Brain microvascular endothelial cell (primary cell): ENCODE data around the gene LRP6.
"Not testable (repeated sequence)": the region's sequence is repeated elsewhere in the genome, so short reads cannot be mapped to it uniquely, and the experiment has no call there.

Experiments
- DNase-seq: peaks from one replicate; pipeline ENCODE4 v3.0.0-alpha.2; 2020
- H3K27ac ChIP-seq: fragments of 250-450 bp; sonication (Bioruptor Pico); 2 replicates; pipeline ENCODE4 v1.5.1; 2020; ENCODE audit warnings: mild to moderate bottlenecking, moderate library complexity
- H3K27me3 ChIP-seq: fragments of 250-450 bp; sonication (Bioruptor Pico); replicated peaks from 2 replicates; pipeline ENCODE4 v1.5.1; 2020; ENCODE audit warnings: mild to moderate bottlenecking
- H3K36me3 ChIP-seq: fragments of 250-450 bp; sonication (Bioruptor Pico); replicated peaks from 2 replicates; pipeline ENCODE4 v1.5.1; 2020; ENCODE audit warnings: mild to moderate bottlenecking
- H3K4me3 ChIP-seq: 2 replicates; pipeline ENCODE4 v1.5.1; 2011; ENCODE audit warnings: low read depth, mild to moderate bottlenecking, control low read depth, low read length, moderate library complexity
- in situ Hi-C: cut with HindIII; loops from 2 replicates; pipeline ENCODE4 v1.10.0; 2017; ENCODE audit warnings: low sequenced_read_pairs, low pct_ligation_motif_present
- TF ChIP-seq, protein P1 (sequence below): IDR thresholded peaks from 2 replicates; pipeline ENCODE4 v1.5.1; 2011; ENCODE audit warnings: low read depth, mild to moderate bottlenecking, moderate library complexity, low read length, control low read depth, inconsistent platforms; ENCODE audit errors: missing control alignments

Gene LRP6

GRCh38 chr12:12121061-12121460, 145.8 kb downstream of the LRP6 start:
- Histone ChIP-seq H3K36me3 (peaks cover 15% of the 10 kb centered on the region), H3K27me3 (no peaks in the 10 kb centered on the region), H3K27ac (no peak overlapping the region), H3K4me3 (no peak overlapping the region)
- in situ Hi-C loops: no loop called here
- TF ChIP-seq, protein P1, sequence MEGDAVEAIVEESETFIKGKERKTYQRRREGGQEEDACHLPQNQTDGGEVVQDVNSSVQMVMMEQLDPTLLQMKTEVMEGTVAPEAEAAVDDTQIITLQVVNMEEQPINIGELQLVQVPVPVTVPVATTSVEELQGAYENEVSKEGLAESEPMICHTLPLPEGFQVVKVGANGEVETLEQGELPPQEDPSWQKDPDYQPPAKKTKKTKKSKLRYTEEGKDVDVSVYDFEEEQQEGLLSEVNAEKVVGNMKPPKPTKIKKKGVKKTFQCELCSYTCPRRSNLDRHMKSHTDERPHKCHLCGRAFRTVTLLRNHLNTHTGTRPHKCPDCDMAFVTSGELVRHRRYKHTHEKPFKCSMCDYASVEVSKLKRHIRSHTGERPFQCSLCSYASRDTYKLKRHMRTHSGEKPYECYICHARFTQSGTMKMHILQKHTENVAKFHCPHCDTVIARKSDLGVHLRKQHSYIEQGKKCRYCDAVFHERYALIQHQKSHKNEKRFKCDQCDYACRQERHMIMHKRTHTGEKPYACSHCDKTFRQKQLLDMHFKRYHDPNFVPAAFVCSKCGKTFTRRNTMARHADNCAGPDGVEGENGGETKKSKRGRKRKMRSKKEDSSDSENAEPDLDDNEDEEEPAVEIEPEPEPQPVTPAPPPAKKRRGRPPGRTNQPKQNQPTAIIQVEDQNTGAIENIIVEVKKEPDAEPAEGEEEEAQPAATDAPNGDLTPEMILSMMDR: no peak
- DNase-seq: no peak

- in situ Hi-C loops: no loop called here
- TF ChIP-seq, protein P1: no peak
Measured at GRCh38 chr12:12116677-12117076, 150.2 kb downstream of the LRP6 start.

DNA sequence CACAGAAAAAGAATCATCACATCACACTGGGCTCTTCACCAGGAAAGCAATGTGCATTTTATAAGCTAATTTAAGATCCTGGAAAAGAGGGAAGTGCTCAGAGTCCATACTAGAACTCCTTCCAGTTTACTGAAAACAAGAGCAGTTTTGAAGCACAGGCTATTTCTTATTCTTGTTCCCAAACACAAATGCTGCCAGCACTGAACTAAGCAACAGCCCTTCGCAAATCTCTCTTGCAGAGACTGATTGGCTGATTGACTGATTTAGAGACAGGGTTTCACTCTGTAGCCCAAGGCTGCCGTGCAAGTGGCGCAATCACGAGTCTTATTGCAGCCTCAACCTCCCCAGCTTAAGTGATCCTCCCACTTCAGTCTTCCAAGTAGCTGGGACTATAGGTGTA, 151.3 kb downstream of the LRP6 start:
- Histone ChIP-seq H3K36me3 (no peaks in the 10 kb centered on the region), H3K27me3 (no peaks in the 10 kb centered on the region), H3K27ac (no peak overlapping the region), H3K4me3 (no peak overlapping the region)
- no peak for DNase-seq
- in situ Hi-C loops: no loop called here
- TF ChIP-seq, protein P1: no peak

More at GRCh38 chr12:12116677-12117076, 150.2 kb downstream of the LRP6 start:
- Histone ChIP-seq H3K27me3 (no peaks in the 10 kb centered on the region), H3K4me3 (no peak overlapping the region), H3K36me3 (peaks cover 4% of the 10 kb centered on the region), H3K27ac (no peak overlapping the region)
- no peak for DNase-seq

DNA sequence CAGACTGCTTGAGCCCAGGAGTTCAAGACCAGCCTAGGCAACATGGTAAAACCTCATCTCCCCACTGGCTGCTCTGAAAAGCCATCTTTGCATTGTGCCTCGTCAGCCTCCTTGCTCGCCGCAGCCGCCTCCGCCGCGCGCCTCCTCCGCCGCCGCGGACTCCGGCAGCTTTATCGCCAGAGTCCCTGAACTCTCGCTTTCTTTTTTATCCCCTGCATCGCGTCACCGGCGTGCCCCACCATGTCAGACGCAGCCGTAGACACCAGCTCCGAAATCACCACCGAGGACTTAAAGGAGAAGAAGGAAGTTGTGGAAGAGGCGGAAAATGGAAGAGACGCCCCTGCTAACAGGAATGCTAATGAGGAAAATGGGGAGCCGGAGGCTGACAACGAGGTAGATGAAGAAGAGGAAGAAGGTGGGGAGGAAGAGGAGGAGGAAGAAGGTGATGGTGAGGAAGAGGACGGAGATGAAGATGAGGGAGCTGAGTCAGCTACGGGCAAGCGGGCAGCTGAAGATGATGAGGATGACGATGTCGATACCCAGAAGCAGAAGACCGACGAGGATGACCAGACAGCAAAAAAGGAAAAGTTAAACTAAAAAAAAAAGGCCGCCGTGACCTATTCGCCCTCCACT, 155.8 kb downstream of the LRP6 start:
- in situ Hi-C loops, H3K4me3 ChIP-seq, DNase-seq, H3K36me3 ChIP-seq, H3K27ac ChIP-seq, H3K27me3 ChIP-seq: not testable (repeated sequence)

DNA sequence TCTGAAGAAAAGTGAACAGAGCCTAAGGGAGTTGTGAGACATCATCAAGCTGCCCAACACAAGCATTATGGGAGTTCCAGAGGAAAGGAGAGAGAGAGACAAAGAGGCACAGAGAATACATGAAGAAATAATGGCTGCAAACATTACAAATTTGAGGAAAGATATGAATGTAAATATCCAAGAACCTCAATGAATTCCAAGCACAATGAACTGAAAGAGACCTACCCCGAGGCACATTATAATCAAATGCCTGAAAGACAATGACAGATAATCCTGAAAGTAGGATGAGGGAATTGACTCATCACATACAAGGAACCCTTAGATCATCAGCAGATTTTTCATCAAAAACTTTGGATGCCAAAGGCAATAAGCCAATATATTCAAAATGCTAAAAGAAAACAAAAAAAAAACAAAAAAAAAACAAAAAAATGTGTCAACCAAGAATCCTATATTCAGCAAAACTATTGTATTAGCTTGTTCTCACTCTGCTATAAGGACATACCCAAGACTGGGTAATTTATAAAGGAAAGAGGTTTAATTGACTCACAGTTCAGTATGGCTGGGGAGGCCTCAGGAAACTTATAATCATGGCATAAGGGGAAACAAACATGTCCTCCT, 158.3 kb downstream of the LRP6 start:
- DNase-seq: no peak
- H3K27ac ChIP-seq: no peak overlapping the region
- TF ChIP-seq, protein P1: no peak
- no peaks in the 10 kb centered on the region for H3K27me3 ChIP-seq
- in situ Hi-C loops: no loop called here
- H3K4me3 ChIP-seq: no peak overlapping the region
- H3K36me3 ChIP-seq: no peaks in the 10 kb centered on the region

GRCh38 chr12:12107678-12108077, 159.2 kb downstream of the LRP6 start:
- in situ Hi-C loops: no loop called here
- Histone ChIP-seq H3K27ac (no peak overlapping the region), H3K36me3 (no peaks in the 10 kb centered on the region), H3K27me3 (no peaks in the 10 kb centered on the region), H3K4me3 (no peak overlapping the region)
- TF ChIP-seq, protein P1: no peak
- no peak for DNase-seq
